HFF-Myc (cell line): ENCODE measurements around the gene CIDEA.

Experiments used
- DNase-seq: peaks from one replicate; pipeline ENCODE4 v3.0.0-alpha.2; 2011; ENCODE audit warnings: low read depth; ENCODE audit errors: extremely low read depth
- H3K4me3 ChIP-seq: replicated peaks from 2 replicates; pipeline ENCODE4 v1.5.1; 2011; ENCODE audit warnings: low read depth, mild to moderate bottlenecking, control low read depth, low read length
- TF ChIP-seq, protein P1 (sequence below): IDR thresholded peaks from 2 replicates; pipeline ENCODE4 v1.5.1; 2012; ENCODE audit warnings: mild to moderate bottlenecking, low read depth, low read length, control low read depth; ENCODE audit errors: missing control alignments

CIDEA gene

DNA sequence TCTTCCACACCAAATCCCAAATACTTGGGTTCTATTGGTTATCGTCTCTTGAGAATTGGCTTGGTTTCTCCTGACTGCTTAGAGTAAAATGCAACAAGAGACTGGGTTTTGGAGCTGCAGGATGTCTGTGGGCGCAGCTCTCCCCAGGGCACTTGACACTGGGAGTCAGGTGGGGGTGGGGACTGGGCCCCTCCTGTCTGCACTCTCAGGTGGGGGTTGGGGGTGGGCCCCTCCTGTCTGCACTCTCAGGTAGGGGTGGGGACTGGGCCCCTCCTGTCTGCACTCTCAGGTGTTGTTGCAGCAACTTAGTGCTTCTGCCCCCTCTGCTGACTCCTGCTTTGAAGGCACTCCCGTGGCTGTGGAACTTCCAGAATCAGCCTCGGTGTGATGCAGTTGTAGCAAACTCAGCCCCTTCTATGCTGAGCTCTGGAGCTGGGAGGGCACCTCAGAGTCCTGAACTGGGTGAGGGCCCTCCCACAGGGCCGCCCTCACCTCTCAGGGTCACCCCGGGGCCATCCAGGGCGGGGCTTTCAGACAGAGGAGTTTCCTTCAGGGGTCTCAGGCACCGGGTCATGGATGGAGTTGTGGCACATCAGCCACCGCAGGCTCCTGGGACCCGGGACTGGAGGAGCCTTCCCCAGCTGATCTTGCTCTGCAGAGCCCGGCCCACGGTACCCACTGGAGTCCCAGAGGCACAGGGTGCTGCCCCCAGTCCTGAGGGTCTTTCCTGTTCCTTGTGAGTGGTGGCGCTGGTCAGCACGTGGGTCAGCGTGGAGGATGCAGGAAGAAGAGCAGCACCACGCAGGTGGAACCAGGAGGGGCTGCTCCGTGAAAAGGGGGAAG is 22.9 kb upstream of the CIDEA start:
- DNase-seq: no peak
- TF ChIP-seq, protein P1, sequence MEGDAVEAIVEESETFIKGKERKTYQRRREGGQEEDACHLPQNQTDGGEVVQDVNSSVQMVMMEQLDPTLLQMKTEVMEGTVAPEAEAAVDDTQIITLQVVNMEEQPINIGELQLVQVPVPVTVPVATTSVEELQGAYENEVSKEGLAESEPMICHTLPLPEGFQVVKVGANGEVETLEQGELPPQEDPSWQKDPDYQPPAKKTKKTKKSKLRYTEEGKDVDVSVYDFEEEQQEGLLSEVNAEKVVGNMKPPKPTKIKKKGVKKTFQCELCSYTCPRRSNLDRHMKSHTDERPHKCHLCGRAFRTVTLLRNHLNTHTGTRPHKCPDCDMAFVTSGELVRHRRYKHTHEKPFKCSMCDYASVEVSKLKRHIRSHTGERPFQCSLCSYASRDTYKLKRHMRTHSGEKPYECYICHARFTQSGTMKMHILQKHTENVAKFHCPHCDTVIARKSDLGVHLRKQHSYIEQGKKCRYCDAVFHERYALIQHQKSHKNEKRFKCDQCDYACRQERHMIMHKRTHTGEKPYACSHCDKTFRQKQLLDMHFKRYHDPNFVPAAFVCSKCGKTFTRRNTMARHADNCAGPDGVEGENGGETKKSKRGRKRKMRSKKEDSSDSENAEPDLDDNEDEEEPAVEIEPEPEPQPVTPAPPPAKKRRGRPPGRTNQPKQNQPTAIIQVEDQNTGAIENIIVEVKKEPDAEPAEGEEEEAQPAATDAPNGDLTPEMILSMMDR: no peak

DNA sequence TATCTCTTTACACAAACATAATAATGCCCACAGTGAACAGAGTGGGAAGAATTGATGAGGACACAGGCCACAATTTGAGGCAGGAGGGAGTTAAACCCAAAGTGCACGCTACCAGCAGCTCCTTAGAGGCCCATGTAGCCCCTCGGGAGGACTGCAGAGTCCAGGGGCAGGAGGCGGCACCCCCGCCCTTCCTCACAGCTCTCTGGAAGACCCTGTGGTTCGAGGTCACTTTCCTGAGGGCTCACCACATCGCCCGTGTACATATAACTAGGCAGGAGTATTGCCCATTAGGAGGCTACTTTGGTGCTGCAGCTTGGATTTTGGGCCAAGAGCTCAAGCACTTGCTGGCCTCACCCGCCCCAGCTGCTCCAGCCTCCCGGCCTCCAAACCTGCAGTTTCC is 22.2 kb upstream of the CIDEA start:
- TF ChIP-seq, protein P1: no peak
- no peak overlapping the region for H3K4me3 ChIP-seq
- DNase-seq: no peak

More for the DNA sequence above, 22.9 kb upstream of the CIDEA start:
- H3K4me3 ChIP-seq: no peak overlapping the region

DNA sequence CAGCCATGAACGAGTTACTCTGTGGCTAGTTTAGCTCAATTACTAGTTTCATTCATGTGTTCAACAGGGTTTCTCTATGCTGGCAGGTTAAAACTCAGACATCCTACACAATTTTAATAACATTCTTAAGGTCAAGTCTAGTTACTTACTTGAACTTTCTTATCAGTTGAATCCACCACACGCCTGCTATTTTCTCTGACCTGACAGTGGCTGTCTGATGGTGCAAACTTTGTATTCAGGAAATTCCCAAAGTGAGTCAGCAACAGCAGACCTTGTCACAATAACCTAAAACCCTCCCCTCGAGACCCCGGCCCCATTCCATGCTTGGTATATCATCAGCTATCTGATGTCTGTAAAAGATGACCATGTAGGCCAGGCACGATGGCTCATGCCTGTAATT is 20.8 kb upstream of the CIDEA start:
- no peak overlapping the region for H3K4me3 ChIP-seq
- TF ChIP-seq, protein P1: no peak
- no peak for DNase-seq

DNA sequence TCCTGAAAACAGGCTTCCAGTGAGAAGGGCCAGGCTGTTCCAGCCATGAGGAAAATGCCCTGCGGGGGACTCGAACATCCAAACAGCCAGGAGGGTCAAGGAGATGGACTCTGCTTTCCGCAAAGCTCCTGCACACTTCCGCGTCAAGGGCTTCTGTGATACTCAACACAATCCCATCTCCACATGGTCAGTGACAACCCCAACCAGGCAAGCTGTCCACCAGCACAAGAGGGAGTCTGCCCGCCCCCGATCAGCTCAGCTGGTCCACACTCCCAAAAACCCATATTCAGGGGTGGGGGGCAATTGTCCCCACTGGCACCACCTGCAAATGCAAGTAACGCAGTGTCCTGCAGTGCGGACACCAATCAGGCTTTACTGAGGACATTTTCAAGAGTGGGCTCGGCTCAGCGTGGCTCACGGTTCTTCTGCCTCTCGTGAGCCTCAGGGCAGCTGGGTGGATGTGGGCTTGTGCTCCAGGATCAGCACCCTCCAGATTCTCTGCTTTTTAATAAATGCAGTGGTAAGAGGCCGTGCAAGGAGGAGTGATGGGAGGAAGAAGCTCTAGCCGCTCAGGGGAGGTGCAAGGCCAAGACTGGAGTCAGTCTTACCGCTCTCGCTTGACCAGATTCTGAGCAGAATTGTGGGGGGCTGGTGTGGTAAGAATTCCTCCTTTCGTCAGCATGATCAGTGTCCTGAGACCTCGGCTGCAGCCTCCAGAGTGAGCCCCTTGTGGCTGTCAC is 19.5 kb upstream of the CIDEA start:
- DNase-seq: no peak
- H3K4me3 ChIP-seq: no peak overlapping the region
- TF ChIP-seq, protein P1: no peak

GRCh38 chr18:12236141-12236540 is 18.0 kb upstream of the CIDEA start:
- no peak for DNase-seq
- H3K4me3 ChIP-seq: no peak overlapping the region
- TF ChIP-seq, protein P1: no peak

DNA sequence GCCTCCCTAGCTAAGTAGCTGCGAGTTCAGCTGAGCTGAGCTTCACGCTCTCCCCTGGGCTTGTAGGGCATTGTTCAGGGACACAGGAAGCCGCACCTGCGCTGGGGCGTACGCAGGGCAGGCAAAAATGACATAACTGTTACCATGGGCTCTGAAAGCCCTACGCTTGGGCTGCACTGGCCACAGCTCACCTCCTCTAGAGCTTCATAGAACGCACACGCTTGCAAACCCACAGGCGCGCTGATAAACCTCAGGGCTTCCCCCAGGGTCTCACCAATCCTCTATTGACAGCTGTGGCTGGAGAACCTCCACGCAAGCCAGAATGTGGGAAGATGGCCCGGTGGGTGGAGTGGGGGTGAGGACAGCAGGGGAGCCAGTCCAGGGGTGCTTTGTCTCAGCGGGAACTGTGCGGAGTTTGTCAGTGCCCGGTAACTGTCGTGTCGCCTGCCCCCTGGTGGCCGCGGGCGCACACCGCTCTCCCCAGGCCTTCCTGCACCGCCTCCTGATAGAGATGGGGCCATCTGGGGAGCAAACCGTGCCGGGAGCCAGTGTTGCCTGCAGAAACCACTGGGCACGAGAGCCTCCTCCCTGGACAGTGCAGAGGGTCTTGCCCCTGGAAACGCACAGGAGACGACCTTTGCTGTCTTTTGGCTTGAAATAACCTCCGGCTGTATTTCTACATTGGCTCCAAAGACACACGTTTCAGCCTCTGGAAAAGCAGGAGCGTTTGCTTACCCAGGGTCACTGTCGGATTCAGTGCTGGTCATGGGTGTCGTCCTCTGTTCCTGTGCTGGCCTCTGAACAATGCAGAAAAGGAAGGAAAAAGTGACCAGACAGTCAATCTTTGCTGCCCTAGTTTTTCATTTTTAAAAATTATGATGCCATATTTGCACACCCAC is 17.0 kb upstream of the CIDEA start:
- no peak for DNase-seq
- TF ChIP-seq, protein P1: peak; percentile 94
- H3K4me3 ChIP-seq: no peak overlapping the region
